IPS-18c (cell line): ENCODE data around the gene COL25A1.
"Not testable (repeated sequence)": the region's sequence is repeated elsewhere in the genome, so short reads cannot be mapped to it uniquely, and the experiment has no call there.

Experiments used
- H3K4me3 ChIP-seq: 2 replicates; pipeline ENCODE4 v1.7.0; 2013; ENCODE audit warnings: low read depth, mild to moderate bottlenecking, low read length, moderate library complexity; ENCODE audit not compliant: insufficient read depth
- H3K9me3 ChIP-seq: one replicate; pipeline ENCODE4 v1.6.1; 2013; ENCODE audit warnings: mild to moderate bottlenecking, low read length, moderate library complexity; ENCODE audit not compliant: control insufficient read depth, insufficient read depth

The COL25A1 gene

DNA sequence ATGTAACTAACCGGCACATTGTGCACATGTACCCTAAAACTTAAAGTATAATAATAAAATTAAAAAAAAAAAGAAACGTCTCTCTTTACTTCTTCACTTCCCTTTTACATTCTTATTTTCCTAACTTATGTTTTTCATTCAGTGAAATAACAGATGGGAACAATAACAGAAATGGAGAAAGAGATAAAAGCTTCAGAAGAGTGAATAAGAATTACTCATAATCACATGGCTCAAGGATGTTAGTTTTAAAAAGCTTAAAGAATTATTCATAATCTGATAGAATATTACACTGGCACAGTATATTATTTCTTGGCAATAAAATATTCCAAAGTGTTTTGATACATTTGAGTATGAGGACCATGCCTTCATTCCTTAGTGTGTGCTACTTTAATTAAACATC, 175.6 kb downstream of the COL25A1 start:
- Histone ChIP-seq H3K9me3 (no peaks in the 10 kb centered on the region), H3K4me3 (no peak overlapping the region)

DNA sequence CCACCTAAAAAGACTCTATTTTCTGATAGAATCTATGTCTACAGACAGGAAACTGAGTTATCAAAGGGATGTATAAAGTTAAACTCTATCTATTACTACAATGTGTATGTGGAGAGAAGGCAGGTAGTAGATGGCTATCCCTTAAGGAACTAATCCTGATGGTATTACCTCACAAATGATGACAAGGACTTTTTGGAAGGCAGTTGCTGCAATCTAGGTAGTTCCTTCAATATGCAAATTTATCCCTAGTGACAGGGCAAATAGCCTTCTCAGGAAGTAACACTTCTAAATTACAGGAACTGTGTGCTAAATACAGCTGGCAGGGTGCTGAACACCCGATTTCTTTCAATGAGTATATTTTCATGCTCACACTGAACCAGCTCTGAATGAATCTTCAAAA, 177.4 kb downstream of the COL25A1 start:
- no peaks in the 10 kb centered on the region for H3K9me3 ChIP-seq

DNA sequence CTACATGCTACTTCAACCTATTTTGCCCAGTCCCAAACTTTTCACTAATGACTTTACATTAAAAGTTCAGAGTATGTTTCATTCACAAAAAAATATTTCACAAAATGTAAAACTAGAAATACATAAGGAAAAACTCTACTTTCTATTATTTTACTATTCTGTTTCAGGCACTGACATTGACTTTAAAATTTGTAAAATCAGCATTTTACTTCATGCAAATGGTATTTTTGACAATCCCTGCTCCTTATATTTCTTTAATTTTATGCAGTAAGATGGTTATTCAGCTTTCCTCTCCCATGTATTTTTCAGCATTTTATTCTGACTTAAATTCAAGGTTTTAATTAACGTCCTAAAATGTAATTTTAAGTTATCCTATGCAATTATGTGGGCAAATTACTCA, 178.5 kb downstream of the COL25A1 start:
- Histone ChIP-seq H3K4me3 (no peak overlapping the region), H3K9me3 (no peaks in the 10 kb centered on the region)

More for the DNA sequence above, 177.4 kb downstream of the COL25A1 start:
- H3K4me3 ChIP-seq = no peak overlapping the region

DNA sequence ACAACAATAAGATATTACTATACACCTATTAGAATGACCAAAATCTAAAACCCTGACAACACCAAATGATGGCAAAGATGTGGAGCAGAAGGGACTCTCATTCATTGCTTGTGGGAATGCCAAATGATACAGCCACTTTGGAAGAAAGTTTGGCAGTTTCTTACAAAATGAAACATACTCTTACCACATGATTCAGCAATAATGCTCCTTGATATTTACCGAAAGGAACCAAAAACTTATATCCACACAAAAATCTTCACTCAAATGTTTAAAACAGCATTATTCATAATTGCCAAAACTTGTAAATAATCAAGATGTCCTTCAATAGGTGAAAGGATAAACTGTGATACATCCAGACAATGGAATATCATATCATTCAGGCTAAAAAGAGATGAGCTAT, 180.9 kb downstream of the COL25A1 start:
- H3K4me3 ChIP-seq = no peak overlapping the region

DNA sequence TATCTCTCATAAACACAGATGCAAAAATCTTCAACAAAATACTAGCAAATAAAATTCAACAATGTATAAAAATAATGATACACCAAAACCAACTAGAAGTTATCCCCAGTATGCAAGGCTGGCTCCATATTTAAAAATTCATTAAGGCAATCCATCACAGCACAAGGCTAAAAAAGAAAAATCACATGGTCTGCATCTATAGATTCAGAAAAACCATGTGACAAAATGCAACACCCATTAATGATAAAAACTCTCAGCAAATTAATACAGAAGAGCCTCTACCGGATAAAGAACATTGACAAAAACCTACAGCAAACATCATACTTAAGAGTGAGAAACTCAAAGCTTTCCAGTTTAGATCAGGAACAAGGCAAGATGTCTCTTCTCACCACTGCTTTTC, 182.6 kb downstream of the COL25A1 start:
- H3K9me3 ChIP-seq = no peaks in the 10 kb centered on the region
- no peak overlapping the region for H3K4me3 ChIP-seq

More for the DNA sequence above, 180.9 kb downstream of the COL25A1 start:
- H3K9me3 ChIP-seq = no peaks in the 10 kb centered on the region

DNA sequence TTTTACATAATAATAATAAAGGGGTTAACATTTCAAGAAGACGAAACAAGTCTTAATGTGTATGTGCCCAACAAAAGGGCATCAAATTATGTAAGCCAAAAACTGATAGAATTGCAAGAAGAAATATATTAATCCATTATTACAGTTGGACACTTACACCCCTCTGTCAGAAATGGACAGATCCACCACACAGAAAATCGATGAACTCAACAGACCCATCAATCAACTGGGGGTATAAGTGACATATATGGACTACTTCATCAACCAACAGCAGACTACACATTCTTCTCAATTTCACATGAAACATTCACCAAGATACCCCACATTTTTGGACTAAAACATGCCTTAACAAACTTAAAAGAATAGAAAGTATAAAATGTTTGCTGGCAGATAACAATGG, 183.8 kb downstream of the COL25A1 start:
- Histone ChIP-seq H3K4me3 (no peak overlapping the region), H3K9me3 (no peaks in the 10 kb centered on the region)

DNA sequence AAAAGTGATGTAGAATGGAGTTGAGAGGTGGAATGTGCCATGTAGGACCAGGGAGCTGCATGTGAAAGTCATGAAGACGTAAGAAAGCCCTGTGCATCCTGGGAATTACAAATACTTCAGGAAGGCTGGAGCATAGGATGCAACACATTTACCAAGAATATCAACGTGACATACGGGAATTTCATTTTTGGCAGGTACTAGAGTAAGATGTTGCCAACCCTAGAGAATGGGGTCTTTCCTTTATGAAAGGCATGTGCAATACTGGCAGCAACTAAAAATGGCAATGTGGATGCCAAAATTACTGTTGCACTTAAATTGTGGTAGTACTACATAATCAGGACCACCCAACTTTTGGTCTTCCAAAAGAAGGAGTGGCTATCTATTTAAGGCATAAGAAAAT, 188.0 kb downstream of the COL25A1 start:
- H3K4me3 ChIP-seq = no peak overlapping the region
- no peaks in the 10 kb centered on the region for H3K9me3 ChIP-seq

DNA sequence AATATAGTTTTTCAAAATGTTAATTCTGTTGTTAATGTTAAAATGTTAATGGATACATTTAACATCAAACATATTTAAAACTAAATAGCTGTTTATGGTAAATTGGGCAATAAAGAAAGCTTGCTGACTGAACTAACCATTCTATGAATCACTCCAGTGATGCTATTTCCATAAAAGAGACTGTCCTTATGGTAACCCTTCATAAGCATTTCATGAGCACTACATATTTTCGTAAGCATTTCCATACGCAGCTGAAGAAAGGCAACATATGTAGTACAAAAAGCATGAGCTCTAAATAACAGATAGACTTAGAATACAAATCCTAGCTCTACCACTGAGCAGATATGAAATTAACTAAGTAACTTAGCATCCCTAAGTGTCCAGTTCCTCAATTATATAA, 188.9 kb downstream of the COL25A1 start:
- H3K9me3 ChIP-seq = no peaks in the 10 kb centered on the region
- no peak overlapping the region for H3K4me3 ChIP-seq

DNA sequence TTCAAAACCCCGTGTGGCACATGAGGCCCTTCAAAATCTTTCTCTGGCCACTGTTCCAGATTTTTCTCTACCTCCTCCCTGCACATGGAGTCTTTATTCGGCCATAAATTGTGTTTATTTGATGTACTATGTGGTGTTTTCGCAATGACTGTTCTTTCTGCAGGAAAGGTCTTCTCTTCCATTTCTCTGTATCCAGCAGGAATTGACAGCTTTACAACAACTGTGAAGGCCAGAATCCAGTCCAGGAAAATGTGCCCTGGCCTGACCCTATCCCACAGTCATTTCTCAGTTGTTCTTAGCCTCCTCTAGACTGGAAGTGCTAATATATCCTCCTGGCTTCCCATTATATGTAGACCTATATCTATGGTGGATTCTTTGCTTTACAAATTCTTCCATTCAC, 191.4 kb downstream of the COL25A1 start:
- Histone ChIP-seq H3K4me3 (no peak overlapping the region), H3K9me3 (no peaks in the 10 kb centered on the region)

DNA sequence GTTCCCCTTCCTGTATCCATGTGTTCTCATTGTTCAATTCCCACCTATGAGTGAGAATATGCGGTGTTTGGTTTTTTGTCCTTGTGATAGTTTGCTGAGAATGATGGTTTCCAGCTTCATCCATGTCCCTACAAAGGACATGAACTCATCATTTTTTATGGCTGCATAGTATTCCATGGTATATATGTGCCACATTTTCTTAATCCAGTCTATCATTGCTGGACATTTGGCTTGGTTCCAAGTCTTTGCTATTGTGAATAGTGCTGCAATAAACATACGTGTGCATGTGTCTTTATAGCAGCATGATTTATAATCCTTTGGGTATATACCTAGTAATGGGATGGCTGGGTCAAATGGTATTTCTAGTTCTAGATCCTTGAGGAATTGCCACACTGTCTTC, 194.2 kb downstream of the COL25A1 start:
- H3K4me3 ChIP-seq, H3K9me3 ChIP-seq: not testable (repeated sequence)

DNA sequence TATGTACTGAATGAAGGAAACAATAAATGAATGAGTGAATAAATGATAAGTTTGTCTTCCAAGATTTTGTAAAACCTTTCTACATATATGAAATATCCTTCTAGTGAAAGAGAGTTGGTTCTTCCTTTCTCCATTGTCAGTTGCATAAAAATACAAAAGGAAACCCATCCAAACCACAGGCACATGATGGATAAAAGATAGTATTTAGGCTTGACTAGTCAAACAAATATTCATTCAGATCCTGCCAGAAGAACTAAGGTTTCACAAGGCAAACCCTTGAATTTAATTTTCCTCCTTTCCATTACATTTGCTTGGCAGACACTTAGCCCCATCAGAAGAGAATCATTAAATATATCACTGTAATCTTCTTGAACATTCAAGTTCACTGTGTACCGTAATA, 208.4 kb downstream of the COL25A1 start:
- Histone ChIP-seq H3K9me3 (no peaks in the 10 kb centered on the region), H3K4me3 (no peak overlapping the region)

DNA sequence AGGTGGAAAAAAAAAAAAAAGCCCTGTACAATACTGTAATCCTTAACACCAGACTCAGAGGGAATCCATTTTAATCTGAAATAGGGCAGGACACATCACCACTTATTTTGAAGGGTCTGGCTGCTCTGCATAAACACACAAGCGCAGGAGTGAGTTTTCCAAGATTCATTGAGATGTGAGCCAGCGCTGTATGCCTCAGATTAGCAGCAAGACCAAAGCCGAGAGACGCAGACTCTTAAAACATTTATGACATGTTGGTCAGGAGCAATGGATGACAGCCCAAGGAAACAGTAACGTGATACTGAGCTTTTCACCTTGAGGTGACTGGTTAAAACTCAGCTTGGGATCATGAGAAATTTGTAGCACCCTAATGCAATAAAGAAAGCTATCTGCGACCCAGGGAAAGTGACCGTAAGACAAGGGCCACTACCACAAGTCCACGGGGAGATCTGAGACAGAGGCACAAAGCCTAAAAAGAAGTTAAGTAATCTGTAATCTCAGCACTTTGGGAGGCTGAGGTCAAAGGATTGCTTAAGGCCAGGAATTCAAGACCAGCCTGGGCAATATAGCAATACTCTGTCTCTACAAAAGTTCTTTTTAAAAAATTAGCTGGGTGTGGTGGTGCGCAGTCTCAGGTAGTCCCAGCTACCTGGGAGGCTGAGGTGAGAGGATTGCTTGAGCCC, 210.6 kb downstream of the COL25A1 start:
- Histone ChIP-seq H3K4me3 (no peak overlapping the region), H3K9me3 (no peaks in the 10 kb centered on the region)

DNA sequence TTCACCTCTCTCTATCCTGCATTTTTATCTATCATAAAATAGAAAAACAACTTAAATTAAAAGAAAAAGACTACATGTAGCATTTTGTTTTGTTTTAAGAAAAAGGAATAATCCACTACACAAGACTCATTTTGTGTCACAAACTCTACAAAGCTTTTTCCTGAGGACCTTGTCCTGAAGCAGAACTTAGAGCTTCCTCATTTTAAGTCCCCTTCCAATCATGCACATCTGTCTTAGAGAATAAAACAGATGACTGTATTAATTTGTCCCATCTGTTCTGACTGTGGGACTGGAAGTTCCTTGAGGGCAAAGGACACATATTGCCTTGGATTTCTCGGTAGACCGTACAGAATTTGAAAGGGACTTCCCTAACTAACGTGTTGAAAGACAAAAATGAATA, 218.5 kb downstream of the COL25A1 start:
- Histone ChIP-seq H3K9me3 (no peaks in the 10 kb centered on the region), H3K4me3 (no peak overlapping the region)

DNA sequence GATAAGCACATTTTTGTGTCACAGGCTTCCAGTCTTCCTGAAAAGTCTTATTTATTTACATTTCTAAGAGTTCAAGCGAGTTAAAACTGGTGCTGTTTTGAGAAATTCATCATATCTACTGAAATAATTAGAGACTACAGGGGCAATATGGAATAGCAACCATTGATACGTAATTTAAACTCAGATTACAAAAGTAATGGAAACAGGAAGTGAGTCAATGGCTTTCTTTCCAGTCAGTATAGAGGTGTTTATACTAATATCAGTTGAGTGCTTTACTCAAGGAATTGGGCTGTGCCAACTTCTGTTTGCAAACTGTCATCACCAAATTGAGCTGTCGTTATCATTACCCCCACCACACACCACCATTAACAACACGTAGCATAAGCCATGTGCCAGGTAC, 222.7 kb downstream of the COL25A1 start:
- H3K4me3 ChIP-seq = no peak overlapping the region
- no peaks in the 10 kb centered on the region for H3K9me3 ChIP-seq

DNA sequence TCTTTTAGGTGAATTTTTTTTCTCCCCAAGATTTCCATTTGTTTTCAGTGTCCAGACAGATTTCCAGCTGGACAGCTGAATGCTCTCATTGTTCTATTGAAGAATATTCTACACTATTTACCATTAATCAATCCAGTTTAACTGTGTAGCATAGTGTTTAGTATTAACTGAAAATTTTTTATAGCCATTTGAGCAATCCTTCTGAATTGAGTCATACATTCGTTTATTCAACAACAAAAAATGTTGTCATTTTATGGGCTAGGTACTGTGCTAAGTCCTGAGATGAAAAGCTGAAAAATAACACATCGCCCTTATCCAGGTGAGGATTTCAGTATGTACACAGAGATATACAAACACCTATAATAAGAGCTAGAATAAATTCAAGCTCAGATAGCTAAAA, 223.3 kb downstream of the COL25A1 start:
- no peak overlapping the region for H3K4me3 ChIP-seq

DNA sequence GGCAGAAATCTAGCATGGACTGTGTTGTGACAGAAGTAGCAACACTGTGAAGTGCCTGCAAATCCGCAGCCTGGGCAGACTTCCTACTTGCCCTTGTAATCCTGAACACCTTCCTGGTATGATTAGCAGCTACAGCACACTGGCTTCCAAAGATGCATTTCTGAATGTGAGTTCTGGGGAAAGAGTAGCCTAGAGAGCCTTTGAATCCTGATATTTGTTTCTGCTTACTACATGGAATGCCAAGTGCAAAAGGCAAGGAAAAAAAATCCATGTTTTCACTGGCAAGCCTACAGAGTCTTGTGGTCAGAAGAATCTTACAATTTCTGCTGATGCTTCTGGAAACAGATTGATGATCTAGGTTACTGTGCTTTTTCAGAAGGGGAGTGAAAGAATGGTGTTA, 223.7 kb downstream of the COL25A1 start:
- no peaks in the 10 kb centered on the region for H3K9me3 ChIP-seq
- H3K4me3 ChIP-seq = no peak overlapping the region

More for the DNA sequence above, 223.3 kb downstream of the COL25A1 start:
- no peaks in the 10 kb centered on the region for H3K9me3 ChIP-seq

DNA sequence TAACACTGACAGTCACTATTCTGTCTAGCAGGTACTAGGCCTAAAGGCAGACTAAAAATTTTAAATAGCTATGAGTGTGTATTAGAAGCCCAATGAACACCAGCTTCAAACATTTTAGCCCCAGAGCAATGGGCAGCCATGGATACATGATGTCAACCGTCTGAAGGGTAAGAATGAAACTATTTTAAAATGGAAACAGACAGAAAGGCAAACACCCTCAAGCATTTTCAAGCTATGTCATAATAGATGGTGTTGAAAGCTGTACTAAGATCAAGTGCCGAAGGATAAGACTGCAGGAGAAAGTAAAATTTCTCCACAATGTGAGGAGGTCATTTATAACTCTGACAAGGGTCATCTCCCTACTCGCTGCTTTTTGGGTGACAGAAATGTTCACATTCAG, 225.0 kb downstream of the COL25A1 start:
- no peaks in the 10 kb centered on the region for H3K9me3 ChIP-seq
- H3K4me3 ChIP-seq = no peak overlapping the region

DNA sequence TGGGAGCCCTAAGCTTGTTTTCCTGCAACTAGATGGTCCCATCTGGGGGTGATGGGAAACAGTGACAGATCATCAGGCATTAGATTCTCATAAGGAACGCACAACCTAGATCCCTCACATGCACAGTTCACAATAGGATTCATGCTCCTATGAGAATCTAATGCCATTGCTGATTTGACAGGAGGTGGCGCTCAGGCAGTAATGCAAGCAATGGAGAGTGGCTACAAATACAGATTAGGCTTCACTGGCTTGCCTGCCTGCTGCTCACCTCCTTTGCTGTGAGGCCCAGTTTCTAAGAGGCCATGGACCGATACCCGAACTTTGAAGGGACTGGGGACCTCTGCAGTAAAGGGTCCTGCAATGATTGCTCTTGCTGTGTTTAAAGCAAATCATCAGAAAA, 225.7 kb downstream of the COL25A1 start:
- H3K9me3 ChIP-seq, H3K4me3 ChIP-seq: not testable (repeated sequence)

DNA sequence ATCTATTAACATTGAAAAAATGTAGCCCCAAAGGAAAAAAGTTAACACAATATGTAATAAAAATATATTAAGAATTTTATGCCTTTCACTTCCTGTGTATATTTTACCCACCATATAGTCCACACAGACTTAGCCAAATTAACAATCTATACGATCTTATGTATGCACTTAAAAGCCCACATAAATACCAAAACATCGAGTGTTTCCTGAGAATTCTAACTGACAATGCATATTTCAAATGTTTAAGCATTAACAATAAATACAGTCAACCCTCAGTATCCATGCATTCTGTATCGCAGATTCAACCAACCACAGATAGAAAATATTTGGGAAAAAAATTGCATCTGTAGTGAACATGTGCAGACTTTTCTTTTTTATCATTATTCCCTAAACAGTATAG, 226.8 kb downstream of the COL25A1 start:
- Histone ChIP-seq H3K4me3 (no peak overlapping the region), H3K9me3 (no peaks in the 10 kb centered on the region)
